K562 (cell line): ENCODE measurements around the gene RPS6KL1. TPM values are rescaled to one million over a fixed set of nuclear protein-coding genes. Genes with fewer than 3 reads are reported as not detected.

Source experiments
- ATAC-seq: fragments of 200-7000 bp; cut with Tn5 transposase; 3 replicates; pipeline ENCODE4 v1.9.1; 2020; ENCODE audit warnings: moderate library complexity
- BruUV-seq: library from RNA; stranded (reverse); fragments of 400-500 nt; replicated peaks from 2 replicates; lab custom pipeline; 2021; lab: Mats Ljungman, UMichigan
- CTCF ChIA-PET: fragments of 300-600 bp; formaldehyde crosslinking; extraction: SDS; loops from one replicate; lab custom pipeline; 2021; ENCODE audit warnings: low intra/inter-chr PET ratio; lab: Yijun Ruan, JAX
- POLR2A ChIA-PET: fragments of 300-600, 350-650 bp; sonication (Branson Sonifier 250); formaldehyde crosslinking; extraction: SDS; loops from one replicate; lab custom pipeline; 2021; ENCODE audit warnings: antibody characterized with exemption, inconsistent platforms; lab: Yijun Ruan, JAX
- DNase-seq, 4 experiments: peaks; one replicate each; pipeline versions ENCODE4 v3.0.0 to v3.0.0-alpha.2; 2011 to 2018; ENCODE audit warnings: low spot score in 3 of 4, mixed read lengths in 3 of 4; ENCODE audit errors: extremely low read depth in 1 of 4
- FAIRE-seq: peaks from 2 replicates; lab custom pipeline; 2011; peaks lifted over from hg19 to GRCh38; lab: Jason Lieb, UNC
- H2AFZ ChIP-seq: 2 replicates; pipeline ENCODE4 v1.6.0; 2011; ENCODE audit warnings: low read depth, low read length, control low read depth, inconsistent platforms
- H3K27ac ChIP-seq: fragments of 200-600 bp; 3 replicates; pipeline ENCODE4 v1.8.0; 2011; ENCODE audit warnings: low read depth, mild to moderate bottlenecking, control low read depth, inconsistent platforms, low read length, moderate library complexity, mixed read lengths; ENCODE audit errors: extremely low read depth
- H3K27me3 ChIP-seq, 2 experiments: fragments of 300-600 bp in 1 of 2; 2 replicates in 1 of 2; 3 replicates in 1 of 2; pipeline versions ENCODE4 v1.6.0 to v1.8.0; 2011; ENCODE audit warnings: inconsistent platforms in 2 of 2, low read length in 2 of 2, mild to moderate bottlenecking in 1 of 2, mixed read lengths in 1 of 2, moderate library complexity in 1 of 2; ENCODE audit not compliant: control insufficient read depth in 2 of 2, insufficient read depth in 2 of 2
- H3K36me3 ChIP-seq: fragments of 300-600 bp; 3 replicates; pipeline ENCODE4 v1.8.0; 2011; ENCODE audit warnings: mild to moderate bottlenecking, low read length, inconsistent platforms; ENCODE audit not compliant: control insufficient read depth, insufficient read depth
- H3K4me1 ChIP-seq, 2 experiments: fragments of 200-600 bp in 1 of 2; replicated peaks in 1 of 2; 2 replicates in 1 of 2; 3 replicates in 1 of 2; pipeline versions ENCODE4 v1.5.1 to v1.8.0; 2011; ENCODE audit warnings: inconsistent platforms in 2 of 2, low read length in 2 of 2, mild to moderate bottlenecking in 1 of 2, mixed read lengths in 1 of 2, moderate library complexity in 1 of 2; ENCODE audit not compliant: control insufficient read depth in 2 of 2, insufficient read depth in 2 of 2
- H3K4me2 ChIP-seq: 2 replicates; pipeline ENCODE4 v1.6.1; 2011; ENCODE audit warnings: low read length, control low read depth, inconsistent platforms, mixed read lengths; ENCODE audit not compliant: insufficient read depth
- H3K4me3 ChIP-seq: fragments of 200-600 bp; sonication (generic), shearing (Covaris generic); 2 replicates; pipeline ENCODE4 v1.5.1; 2016; ENCODE audit warnings: control low read depth, inconsistent platforms
- H3K79me2 ChIP-seq: fragments of 200-600 bp; 3 replicates; pipeline ENCODE4 v1.8.0; 2011; ENCODE audit warnings: low read length, inconsistent platforms; ENCODE audit not compliant: control insufficient read depth, insufficient read depth
- H3K9ac ChIP-seq, 2 experiments: 2 replicates each; pipeline versions ENCODE4 v1.6.0 to v1.6.1; 2011; ENCODE audit warnings: low read depth in 2 of 2, low read length in 2 of 2, control low read depth in 1 of 2, inconsistent platforms in 1 of 2, mild to moderate bottlenecking in 1 of 2, mixed read lengths in 1 of 2; ENCODE audit not compliant: insufficient read depth in 1 of 2
- H3K9me1 ChIP-seq: one replicate; pipeline ENCODE4 v1.6.0; 2011; ENCODE audit warnings: inconsistent platforms, mild to moderate bottlenecking, low read length, moderate library complexity; ENCODE audit not compliant: control insufficient read depth, insufficient read depth
- H3K9me3 ChIP-seq: replicated peaks from 2 replicates; pipeline ENCODE4 v1.5.1; 2011; ENCODE audit warnings: low read depth, low read length, inconsistent platforms; ENCODE audit not compliant: control insufficient read depth, insufficient read depth
- H4K20me1 ChIP-seq: replicated peaks from 2 replicates; pipeline ENCODE4 v1.6.1; 2011; ENCODE audit warnings: low read length, inconsistent platforms, mixed read lengths; ENCODE audit not compliant: control insufficient read depth, insufficient read depth
- BACH1 ChIP-seq: fragments of 200-800 bp; sonication (Bioruptor generic); IDR thresholded peaks from 2 replicates; pipeline ENCODE4 v1.6.1; 2016; ENCODE audit warnings: missing genetic modification characterization, missing compliant biosample characterization
- BRD4 ChIP-seq: fragments of 200-600 bp; sonication (generic); IDR thresholded peaks from 2 replicates; pipeline ENCODE4 v1.6.1; 2017; ENCODE audit warnings: inconsistent platforms
- CBX8 ChIP-seq: fragments of 200-600 bp; sonication (generic); IDR thresholded peaks from 2 replicates; pipeline ENCODE4 v1.6.1; 2012; ENCODE audit warnings: borderline replicate concordance, mixed run types, low read depth, mild to moderate bottlenecking, moderate library complexity, mixed read lengths, low read length, control low read depth, inconsistent platforms; ENCODE audit not compliant: poor library complexity, severe bottlenecking; ENCODE audit errors: extremely low read depth
- CREBBP ChIP-seq: IDR thresholded peaks from one replicate; pipeline ENCODE4 v1.6.1; 2012; ENCODE audit warnings: low read depth, mild to moderate bottlenecking, control low read depth, inconsistent platforms, low read length
- DDX20 ChIP-seq: fragments of 450-650 bp; IDR thresholded peaks from 2 replicates; pipeline ENCODE4 v1.6.1; 2016; ENCODE audit warnings: missing genetic modification characterization, low read depth, mild to moderate bottlenecking, missing compliant biosample characterization, moderate library complexity
- ELF2 ChIP-seq: fragments of 250-450 bp; sonication (Bioruptor Pico); IDR thresholded peaks from 2 replicates; pipeline ENCODE4 v1.5.0; 2021; ENCODE audit warnings: mild to moderate bottlenecking
- FOXJ3 ChIP-seq: sonication (generic); formaldehyde crosslinking; IDR thresholded peaks from 2 replicates; pipeline ENCODE4 v1.4.0; 2020; ENCODE audit warnings: mild to moderate bottlenecking, missing genetic modification reagents
- HNRNPLL ChIP-seq: fragments of 200-400 bp; formaldehyde crosslinking; IDR thresholded peaks from 2 replicates; pipeline ENCODE4 v1.6.1; 2017; ENCODE audit warnings: low read length, low read depth, mild to moderate bottlenecking; ENCODE audit not compliant: poor library complexity, severe bottlenecking
- HSF4 ChIP-seq: fragments of 250-450 bp; sonication (Bioruptor Pico); IDR thresholded peaks from 2 replicates; pipeline ENCODE4 v2.1.2; 2022; ENCODE audit warnings: mild to moderate bottlenecking, moderate library complexity, borderline replicate concordance
- MAFK ChIP-seq: IDR thresholded peaks from 2 replicates; pipeline ENCODE4 v1.6.1; 2011; ENCODE audit warnings: low read length, improper control_type of control experiment
- NCOR1 ChIP-seq: fragments of 450-650 bp; IDR thresholded peaks from 2 replicates; pipeline ENCODE4 v1.6.1; 2016; ENCODE audit warnings: mild to moderate bottlenecking, moderate library complexity
- RBM25 ChIP-seq: fragments of 200-400 bp; formaldehyde crosslinking; IDR thresholded peaks from 2 replicates; pipeline ENCODE4 v1.6.1; 2018; ENCODE audit warnings: low read length, low read depth, moderate library complexity; ENCODE audit not compliant: severe bottlenecking
- RBM39 ChIP-seq: fragments of 200-400 bp; formaldehyde crosslinking; optimal IDR thresholded peaks from 2 replicates; pipeline ENCODE3; 2018; ENCODE audit warnings: low read depth, low read length
- RFX5 ChIP-seq: IDR thresholded peaks from 2 replicates; pipeline ENCODE4 v1.6.1; 2011; ENCODE audit warnings: low read depth, mild to moderate bottlenecking, improper control_type of control experiment, low read length
- TCF7L2 ChIP-seq: fragments of 150-350 bp; IDR thresholded peaks from 2 replicates; pipeline ENCODE4 v1.6.1; 2016; ENCODE audit warnings: low read depth, mild to moderate bottlenecking, low read length, moderate library complexity
- TSC22D4 ChIP-seq: fragments of 450-650 bp; IDR thresholded peaks from 2 replicates; pipeline ENCODE4 v1.6.1; 2016; ENCODE audit warnings: missing genetic modification characterization, missing biosample characterization, control low read depth
- ZFP36 ChIP-seq: fragments of 150-350 bp; IDR thresholded peaks from 2 replicates; pipeline ENCODE4 v1.6.1; 2018; ENCODE audit warnings: low read length, low read depth; ENCODE audit not compliant: partially characterized antibody
- ZNF780A ChIP-seq: fragments of 250-450 bp; sonication (Bioruptor Pico); IDR thresholded peaks from 2 replicates; pipeline ENCODE4 v1.5.0; 2021; ENCODE audit warnings: mild to moderate bottlenecking
- ZNF785 ChIP-seq: fragments of 250-450 bp; sonication (Bioruptor Pico); IDR thresholded peaks from 2 replicates; pipeline ENCODE4 v1.4.0; 2020; ENCODE audit warnings: mild to moderate bottlenecking
- WGBS: fragments of 100-300 bp; shearing (Covaris generic); methylation state at CpG from one replicate; pipeline ENCODE4 v1.1.6; 2016; ENCODE audit warnings: low coverage, mixed read lengths; ENCODE audit not compliant: insufficient coverage; ENCODE audit errors: missing lambda C conversion rate; 5-methylcytosine and 5-hydroxymethylcytosine counted together
- in situ Hi-C: fragments of 300-500 bp; cut with MboI; formaldehyde crosslinking; loops from 4 replicates; pipeline ENCODE4 v1.15.0; 2018; ENCODE audit warnings: inconsistent platforms, mixed read lengths
- intact Hi-C: fragments of 100-400 bp; cut with micrococcal nuclease; formaldehyde crosslinking; loops from 2 replicates; pipeline ENCODE4 v1.14.2; 2022
- polyA plus RNA-seq, 8 experiments: library from polyadenylated mRNA; depleted of rRNA in 4 of 8; stranded (reverse) in 5 of 8; unstranded in 3 of 8; fragments of >200 nt; fragmentation: Nextera tagmentation in 2 of 8; fragmentation: Illumina TruSeq in 1 of 8; extraction: Ambion mirVana in 2 of 8; extraction: Trizol in 1 of 8; gene quantifications; 2 replicates each; pipeline versions ENCODE4 v1.2.1 to v1.2.3, GENCODE V29; 2011 to 2014; ENCODE audit warnings: inconsistent platforms in 1 of 8, missing spikeins in 1 of 8
- total RNA-seq, 7 experiments: library from RNA; depleted of rRNA in 6 of 7; stranded (reverse); fragments of >200 nt in 6 of 7; fragmentation: Illumina TruSeq in 2 of 7; extraction: Trizol in 2 of 7; gene quantifications; 2 replicates each; pipeline versions ENCODE4 v1.2.1 to v1.2.3, GENCODE V29; 2011 to 2021; ENCODE audit warnings: low replicate concordance in 1 of 7
- TF ChIP-seq, protein P1 (sequence below): fragments of 450-650 bp; IDR thresholded peaks from one replicate; pipeline ENCODE4 v1.6.1; 2018; ENCODE audit warnings: mild to moderate bottlenecking, moderate library complexity; ENCODE audit not compliant: partially characterized antibody
- TF ChIP-seq, protein P2 (sequence below): fragments of 250-450 bp; sonication (Bioruptor Pico); IDR thresholded peaks from 2 replicates; pipeline ENCODE4 v1.8.0; 2021; ENCODE audit warnings: borderline replicate concordance, mild to moderate bottlenecking, moderate library complexity; ENCODE audit not compliant: poor library complexity, severe bottlenecking

The RPS6KL1 gene
- total and polyA plus RNA-seq, 9 of the 15 experiments (the other 6 are each of a cell fraction or from before 2014, with no cell fraction given): 0.91 to 15.5 (median 8.1) TPM

DNA sequence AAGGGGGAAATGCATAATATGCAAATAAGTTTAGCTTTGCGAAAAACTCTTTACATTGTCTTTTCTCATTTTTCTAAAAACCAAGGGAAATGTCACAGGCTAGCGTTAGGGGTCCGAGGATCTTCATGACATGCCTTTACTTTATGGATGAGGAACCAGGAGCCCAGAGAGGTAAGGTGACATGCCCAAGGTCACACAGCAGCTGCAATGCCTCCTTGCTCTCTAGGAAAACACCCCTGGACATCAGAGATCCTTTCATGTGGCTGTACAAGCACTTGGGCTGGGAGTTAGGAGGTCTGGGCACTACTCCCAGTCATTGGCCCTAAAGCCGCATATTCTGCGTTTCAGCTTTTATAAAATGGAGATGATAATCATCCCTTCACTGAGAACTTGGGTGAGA lies 47.9 kb downstream of the RPS6KL1 start:
- POLR2A ChIA-PET: no interaction called here
- intact Hi-C loops: no loop called here

DNA sequence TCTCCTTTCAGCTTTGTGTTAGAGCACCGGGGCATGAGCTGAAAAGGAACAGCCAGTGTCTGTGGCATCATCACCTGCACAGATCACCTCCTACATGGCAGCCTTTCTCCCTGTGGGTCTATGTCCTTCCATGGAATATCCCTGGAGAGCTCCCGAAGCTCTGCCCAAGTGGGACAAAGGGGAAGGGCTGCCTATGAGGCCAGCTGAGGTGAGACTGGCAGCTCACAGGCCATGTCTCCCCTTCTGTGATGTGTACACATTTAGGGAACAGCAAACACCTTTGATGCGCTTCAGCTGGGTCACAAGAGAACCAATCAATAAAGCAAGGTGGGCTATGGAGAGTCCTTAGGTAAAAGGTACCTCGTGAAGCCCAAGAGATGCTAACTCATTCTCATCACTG lies 51.2 kb downstream of the RPS6KL1 start:
- H3K4me1 ChIP-seq: peaks cover 0 to 4% of the 10 kb centered on the region in 2 experiments; a peak in 2 of 5 replicates
- H3K27ac ChIP-seq: no peak overlapping the region
- H2AFZ ChIP-seq: no peak overlapping the region
- ATAC-seq (no peak), FAIRE-seq (no peak), DNase-seq (no peak)
- POLR2A ChIA-PET: interaction anchor here (0.6 to 1.3 kb wide), 3 partner anchors 9 to 19 kb away, joined by 3 to 5 read pairs (median 4); no protein-coding TSS in a partner anchor
- in situ Hi-C loops: no loop called here
- CTCF ChIA-PET: no interaction called here
- H3K4me2 ChIP-seq: no peak overlapping the region
- intact Hi-C loops: no loop called here
- no peaks in the 10 kb centered on the region for H3K79me2 ChIP-seq
- no peaks in the 10 kb centered on the region for H3K9me1 ChIP-seq
- no peak overlapping the region for H3K9ac ChIP-seq
- WGBS: 15% methylated on average over 4 of the region's 4 CpGs
- no peaks in the 10 kb centered on the region for H4K20me1 ChIP-seq
- no peaks in the 10 kb centered on the region for H3K27me3 ChIP-seq
- BruUV-seq: no TSS peak
- H3K4me3 ChIP-seq: no peak overlapping the region
- no peaks in the 10 kb centered on the region for H3K9me3 ChIP-seq
- no peaks in the 10 kb centered on the region for H3K36me3 ChIP-seq
- TF ChIP-seq HSF4 (CRISPR knock-in tag) (no peak), ELF2 (no peak), CBX8 (no peak), RBM39 (no peak), CREBBP (no peak), HNRNPLL (no peak), ZNF780A (CRISPR knock-in tag) (no peak), NCOR1 (no peak), TCF7L2 (no peak), ZNF785 (CRISPR knock-in tag) (no peak), TSC22D4 (no peak)
- TF ChIP-seq, protein P1, sequence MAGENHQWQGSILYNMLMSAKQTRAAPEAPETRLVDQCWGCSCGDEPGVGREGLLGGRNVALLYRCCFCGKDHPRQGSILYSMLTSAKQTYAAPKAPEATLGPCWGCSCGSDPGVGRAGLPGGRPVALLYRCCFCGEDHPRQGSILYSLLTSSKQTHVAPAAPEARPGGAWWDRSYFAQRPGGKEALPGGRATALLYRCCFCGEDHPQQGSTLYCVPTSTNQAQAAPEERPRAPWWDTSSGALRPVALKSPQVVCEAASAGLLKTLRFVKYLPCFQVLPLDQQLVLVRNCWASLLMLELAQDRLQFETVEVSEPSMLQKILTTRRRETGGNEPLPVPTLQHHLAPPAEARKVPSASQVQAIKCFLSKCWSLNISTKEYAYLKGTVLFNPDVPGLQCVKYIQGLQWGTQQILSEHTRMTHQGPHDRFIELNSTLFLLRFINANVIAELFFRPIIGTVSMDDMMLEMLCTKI: no peak

More for the DNA sequence above, 47.9 kb downstream of the RPS6KL1 start:
- Histone ChIP-seq H3K9me1 (no peaks in the 10 kb centered on the region), H3K4me1 (peaks cover 0 to 4% of the 10 kb centered on the region in 2 experiments; a peak in 1 of 5 replicates), H3K4me2 (no peak overlapping the region), H3K79me2 (no peaks in the 10 kb centered on the region), H3K4me3 (no peak overlapping the region), H3K27ac (no peak overlapping the region), H3K9me3 (no peaks in the 10 kb centered on the region), H2AFZ (no peak overlapping the region), H4K20me1 (no peaks in the 10 kb centered on the region), H3K36me3 (no peaks in the 10 kb centered on the region), H3K27me3 (no peaks in the 10 kb centered on the region), H3K9ac (no peak overlapping the region)
- WGBS: 56% methylated on average over 4 of the region's 5 CpGs
- ATAC-seq (no peak), DNase-seq (no peak), FAIRE-seq (no peak)
- TF ChIP-seq BACH1 (no peak), ZFP36 (peak; percentile 55), DDX20 (tag) (no peak), RBM25 (peak; percentile 37), MAFK (no peak), BRD4 (no peak), FOXJ3 (no peak), RFX5 (no peak)
- TF ChIP-seq, protein P2, sequence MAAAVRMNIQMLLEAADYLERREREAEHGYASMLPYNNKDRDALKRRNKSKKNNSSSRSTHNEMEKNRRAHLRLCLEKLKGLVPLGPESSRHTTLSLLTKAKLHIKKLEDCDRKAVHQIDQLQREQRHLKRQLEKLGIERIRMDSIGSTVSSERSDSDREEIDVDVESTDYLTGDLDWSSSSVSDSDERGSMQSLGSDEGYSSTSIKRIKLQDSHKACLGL (CRISPR knock-in tag): no peak
- BruUV-seq: no TSS peak
- in situ Hi-C loops: no loop called here
- CTCF ChIA-PET: no interaction called here
